ENCODE results near the gene HOXA7.

- TF ChIP-seq SPI1 (IDR thresholded peaks at IDR 0.05; ENCODE audit: low read depth, low read length) (no peak), POLR2AphosphoS5 (IDR thresholded peaks at IDR 0.05; ENCODE audit: low read depth, low read length) (no peak), POLR2A (IDR thresholded peaks at IDR 0.05; ENCODE audit: low read depth, low read length) (no peak), TAF1 (IDR thresholded peaks at IDR 0.05; ENCODE audit: low read depth, low read length) (no peak), POU2F2 (IDR thresholded peaks at IDR 0.05; ENCODE audit: low read depth, low read length) (no peak)
These were observed 48.8 kb downstream of the HOXA7 start for GRCh38 chr7:27107391-27108381.
